GM13976 (cell line): ENCODE measurements around the gene PRDM1.

Experiments
- DNase-seq: peaks from one replicate; pipeline ENCODE4 v3.0.0; 2012; ENCODE audit warnings: low spot score
- CTCF ChIP-seq: IDR thresholded peaks from 2 replicates; pipeline ENCODE4 v1.5.1; 2012; ENCODE audit warnings: borderline replicate concordance, mild to moderate bottlenecking; ENCODE audit not compliant: insufficient read depth; ENCODE audit errors: extremely low read depth, missing control alignments, control extremely low read depth
- in situ Hi-C: fragments of 300-500 bp; cut with MboI; formaldehyde crosslinking; loops from one replicate; pipeline ENCODE4 v1.12.0; 2022; ENCODE audit warnings: low sequenced_read_pairs, mixed read lengths, inconsistent platforms; ENCODE audit not compliant: unreplicated experiment

PRDM1 gene

GRCh38 chr6:106056060-106056745, 29.9 kb upstream of the PRDM1 start:
- DNase-seq = no peak
- TF ChIP-seq CTCF = no peak
- in situ Hi-C loops = no loop called here

GRCh38 chr6:106056746-106057390, 29.3 kb upstream of the PRDM1 start:
- DNase-seq = no peak
- in situ Hi-C loops = no loop called here
- TF ChIP-seq CTCF = no peak

GRCh38 chr6:106059331-106059730, 26.8 kb upstream of the PRDM1 start:
- in situ Hi-C loops = no loop called here
- no peak for TF ChIP-seq CTCF
- no peak for DNase-seq

GRCh38 chr6:106060167-106060566, 26.0 kb upstream of the PRDM1 start:
- TF ChIP-seq CTCF = no peak
- DNase-seq = no peak
- in situ Hi-C loops = no loop called here

GRCh38 chr6:106063448-106063850, 22.7 kb upstream of the PRDM1 start:
- in situ Hi-C loops = no loop called here

GRCh38 chr6:106064142-106064541, 22.0 kb upstream of the PRDM1 start:
- in situ Hi-C loops = no loop called here

More at GRCh38 chr6:106063448-106063850, 22.7 kb upstream of the PRDM1 start:
- TF ChIP-seq CTCF = no peak
- no peak for DNase-seq

More at GRCh38 chr6:106064142-106064541, 22.0 kb upstream of the PRDM1 start:
- no peak for TF ChIP-seq CTCF
- DNase-seq = no peak
